ENCODE data around the gene PCDH1.

DNA sequence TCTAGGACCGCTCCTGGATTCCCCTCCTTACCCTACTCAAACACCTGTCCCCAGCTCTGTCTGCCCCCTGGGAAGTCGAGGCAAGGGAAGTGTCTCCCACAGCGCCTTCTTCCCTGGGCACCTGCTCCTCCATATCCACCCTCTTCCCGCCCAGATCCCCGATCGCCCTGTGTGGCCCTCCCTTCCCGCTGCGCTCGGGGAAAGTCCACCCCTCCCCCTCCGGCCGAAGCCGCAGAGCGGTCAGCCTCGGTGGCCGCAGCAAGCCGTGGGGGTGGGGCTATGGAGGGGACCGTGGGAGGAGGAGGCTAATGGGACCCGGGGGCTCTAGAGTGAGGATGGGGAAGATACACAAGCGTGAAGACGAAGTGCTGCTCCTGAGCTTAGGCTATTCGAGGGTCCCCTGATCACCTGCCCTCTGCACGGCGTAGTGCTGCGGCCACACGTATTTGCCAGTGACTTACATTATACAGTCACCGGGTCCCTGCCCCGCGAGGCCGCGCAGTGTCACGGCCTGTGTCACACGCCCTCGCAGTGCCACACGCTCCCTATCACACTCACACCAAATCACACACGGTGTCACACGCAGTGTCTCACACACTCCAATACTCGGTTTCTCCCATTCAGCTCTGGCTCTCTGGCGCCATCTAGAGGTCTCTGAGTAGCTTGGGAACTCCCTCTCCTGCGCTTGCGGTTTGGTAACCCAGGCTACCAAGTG lies 658 bp upstream of the PCDH1 start:
- TF ChIP-seq POLR2AphosphoS5 (IDR thresholded peaks at IDR 0.05; ENCODE audit: low read depth, low read length) (no peak), POLR2A (IDR thresholded peaks at IDR 0.05; ENCODE audit: low read depth, low read length) (no peak), TAF1 (IDR thresholded peaks at IDR 0.05; ENCODE audit: borderline replicate concordance, low read depth, low read length) (no peak)
